A673 (cell line): ENCODE data around the gene NQO2. TPM values are rescaled to one million over a fixed set of nuclear protein-coding genes. Genes with fewer than 3 reads are reported as not detected.

ENCODE experiments used
- BruUV-seq: library from RNA; stranded (reverse); fragments of 400-500 nt; replicated peaks from 2 replicates; lab custom pipeline; 2021; lab: Mats Ljungman, UMichigan
- CTCF ChIA-PET: fragments of 300-600 bp; sonication (Branson Sonifier 250); formaldehyde crosslinking; loops from one replicate; lab custom pipeline; 2022; ENCODE audit warnings: antibody characterized with exemption; lab: Charles Lee
- POLR2A ChIA-PET: fragments of 300-600 bp; sonication (Branson Sonifier 250); formaldehyde crosslinking; loops from one replicate; lab custom pipeline; 2022; ENCODE audit warnings: antibody characterized with exemption; ENCODE audit not compliant: low non-redundant PET; lab: Charles Lee
- DNase-seq: peaks from one replicate; pipeline ENCODE4 v3.0.0-alpha.2; 2015; ENCODE audit warnings: low spot score
- H3K27ac ChIP-seq: fragments of 200-600 bp; sonication (generic); 2 replicates; pipeline ENCODE4 v1.5.1; 2016; ENCODE audit warnings: mixed run types, low read depth, mild to moderate bottlenecking, mixed read lengths, antibody characterized with exemption, low read length; ENCODE audit not compliant: poor library complexity, severe bottlenecking
- H3K27me3 ChIP-seq: fragments of 200-600 bp; sonication (generic); replicated peaks from 2 replicates; pipeline ENCODE4 v1.6.1; 2017; ENCODE audit warnings: mixed run types, low read depth, mild to moderate bottlenecking, mixed read lengths, antibody characterized with exemption, low read length; ENCODE audit not compliant: insufficient read depth, poor library complexity
- H3K36me3 ChIP-seq: fragments of 200-600 bp; sonication (generic); 2 replicates; pipeline ENCODE4 v1.6.1; 2016; ENCODE audit warnings: mixed run types, mild to moderate bottlenecking, mixed read lengths, antibody characterized with exemption, low read length; ENCODE audit not compliant: insufficient read depth, poor library complexity, severe bottlenecking
- H3K4me1 ChIP-seq: fragments of 200-600 bp; sonication (generic); 2 replicates; pipeline ENCODE4 v1.6.1; 2017; ENCODE audit warnings: mixed run types, mild to moderate bottlenecking, mixed read lengths, antibody characterized with exemption, low read length; ENCODE audit not compliant: insufficient read depth, poor library complexity, severe bottlenecking
- H3K4me3 ChIP-seq: fragments of 200-600 bp; sonication (generic); 2 replicates; pipeline ENCODE4 v1.5.1; 2016; ENCODE audit warnings: low read depth, mixed run types, mild to moderate bottlenecking, mixed read lengths, low read length; ENCODE audit not compliant: poor library complexity, severe bottlenecking
- H3K9me3 ChIP-seq: fragments of 200-600 bp; sonication (generic); 2 replicates; pipeline ENCODE4 v1.6.1; 2016; ENCODE audit warnings: mixed run types, low read depth, mild to moderate bottlenecking, mixed read lengths, antibody characterized with exemption, low read length; ENCODE audit not compliant: poor library complexity, severe bottlenecking
- CTCF ChIP-seq: fragments of 300-800, 200-600 bp; sonication (generic); conservative IDR thresholded peaks from 2 replicates; pipeline ENCODE4 v1.5.1; 2017; ENCODE audit warnings: low read depth, mild to moderate bottlenecking, antibody characterized with exemption, low read length, moderate library complexity, mixed read lengths
- EZH2 ChIP-seq: fragments of 200-600 bp; sonication (generic); IDR thresholded peaks from 2 replicates; pipeline ENCODE4 v1.6.1; 2017; ENCODE audit warnings: borderline replicate concordance, low read depth, mild to moderate bottlenecking, mixed read lengths, antibody characterized with exemption, low read length; ENCODE audit not compliant: poor library complexity, severe bottlenecking
- intact Hi-C: fragments of 100-400 bp; cut with micrococcal nuclease; formaldehyde crosslinking; loops from one replicate; pipeline ENCODE4 v1.10.0; 2022; ENCODE audit not compliant: unreplicated experiment
- total RNA-seq: library from RNA; stranded (reverse); gene quantifications from 2 replicates; pipeline ENCODE4 v1.2.3, GENCODE V29; 2021

Gene NQO2
- total RNA-seq, 1 experiment from 2014 or later = 97.3 TPM

GRCh38 chr6:3068329-3069214, 68.9 kb downstream of the NQO2 start, which contains the start of gene RIPK1:
RIPK1 (plus strand) TSS chr6:3068494; CDS start chr6:3076824, 8,330 bp downstream.
- Histone ChIP-seq H3K27me3 (no peaks in the 10 kb centered on the region), H3K4me3 (peak within 1 kb of the TSS; percentile 96), H3K4me1 (peaks cover 11% of the 10 kb centered on the region), H3K36me3 (no peaks in the 10 kb centered on the region), H3K27ac (peak within 1 kb of the TSS; percentile 99), H3K9me3 (peaks cover 4% of the 10 kb centered on the region)
- ChIA-PET POLR2A (interaction anchor here (0.5 kb wide), 1 partner anchor 75 kb away, joined by 5 read pairs; no protein-coding TSS in a partner anchor), CTCF (interaction anchor here (1.3 kb wide), 1 partner anchor 116 kb away, joined by 3 read pairs; no protein-coding TSS in a partner anchor)
- no peak for TF ChIP-seq EZH2
- TF ChIP-seq CTCF = peak; percentile 41
- intact Hi-C loops = no loop called here
- peak; percentile 92 for DNase-seq
- BruUV-seq = no TSS peak

Other genes starting within 250 kb of the NQO2 start
- gene MYLK4, start 249.0 kb upstream of the NQO2 start, total RNA-seq = 0.13 and 0.39 TPM in 2 replicates
- gene WRNIP1, start 234.5 kb upstream of the NQO2 start, total RNA-seq = 48.9 and 49.3 TPM in 2 replicates
- 1.3 and 1.9 TPM in 2 replicates for gene SERPINB1, start 158.0 kb upstream of the NQO2 start, total RNA-seq
- 4.1 and 4.2 TPM in 2 replicates for gene SERPINB9, start 96.6 kb upstream of the NQO2 start, total RNA-seq
- gene SERPINB6, start 28.3 kb upstream of the NQO2 start, total RNA-seq = 34.8 and 37.5 TPM in 2 replicates
- 11.4 and 15.0 TPM in 2 replicates for gene RIPK1, start 68.6 kb downstream of the NQO2 start, total RNA-seq
- gene BPHL, start 118.8 kb downstream of the NQO2 start, total RNA-seq = 30.8 and 37.4 TPM in 2 replicates
- 93.9 and 112 TPM in 2 replicates for gene TUBB2A, start 157.7 kb downstream of the NQO2 start, total RNA-seq
- gene TUBB2B, start 227.8 kb downstream of the NQO2 start, total RNA-seq = 144 and 158 TPM in 2 replicates